Measurements from ENCODE around the gene RIF1. TPM values are rescaled to one million over a fixed set of nuclear protein-coding genes. Genes with fewer than 3 reads are reported as not detected.

The RIF1 gene
- total and polyA plus RNA-seq, 4 donors: 4.3 to 78.3 (median 16.3) TPM

DNA sequence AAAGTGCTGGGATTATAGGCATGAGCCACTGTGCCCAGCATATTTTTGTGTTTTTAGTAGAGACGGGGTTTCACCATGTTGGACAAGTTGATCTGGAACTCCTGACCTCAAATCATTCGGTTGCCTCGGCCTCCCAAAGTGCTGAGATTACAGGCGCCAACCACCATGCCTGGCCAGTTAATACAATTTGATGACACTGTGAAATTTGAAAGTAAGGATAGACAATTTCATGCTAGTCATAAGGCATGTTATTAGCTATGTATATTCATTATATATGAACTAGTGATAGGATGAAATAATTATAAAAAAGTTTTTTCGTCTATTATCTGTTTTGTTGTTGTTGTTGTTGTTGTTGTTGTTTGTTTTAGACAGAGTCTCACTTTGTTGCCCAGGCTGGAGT is 8.6 kb upstream of the RIF1 start:
- Histone ChIP-seq H3K4me1 (ENCODE audit: control insufficient read depth in 5 of 5, insufficient read depth in 5 of 5, low read length in 5 of 5) (no peaks in the 10 kb centered on the region), H3K9me3 (ENCODE audit: control insufficient read depth in 4 of 4, insufficient read depth in 3 of 4, low read length in 3 of 4) (no peaks in the 10 kb centered on the region), H3K27me3 (ENCODE audit: control insufficient read depth in 3 of 3, insufficient read depth in 3 of 3, low read length in 2 of 3) (no peaks in the 10 kb centered on the region), H3K27ac (ENCODE audit: low read depth in 1 of 2, low read length in 1 of 2) (no peak overlapping the region), H3K4me3 (no peak overlapping the region), H3K36me3 (ENCODE audit: control insufficient read depth in 4 of 4, insufficient read depth in 4 of 4, low read length in 4 of 4) (no peaks in the 10 kb centered on the region), H3K9ac (ENCODE audit: insufficient read depth in 1 of 2, low read length in 2 of 2) (no peak overlapping the region)
- no peak for ATAC-seq (ENCODE audit: insufficient read depth, low FRiP score)
- no peak for DNase-seq
- WGBS, 2 donors: 95 to 98% methylated on average over 5 of the region's 5 CpGs
- TF ChIP-seq, protein P1, sequence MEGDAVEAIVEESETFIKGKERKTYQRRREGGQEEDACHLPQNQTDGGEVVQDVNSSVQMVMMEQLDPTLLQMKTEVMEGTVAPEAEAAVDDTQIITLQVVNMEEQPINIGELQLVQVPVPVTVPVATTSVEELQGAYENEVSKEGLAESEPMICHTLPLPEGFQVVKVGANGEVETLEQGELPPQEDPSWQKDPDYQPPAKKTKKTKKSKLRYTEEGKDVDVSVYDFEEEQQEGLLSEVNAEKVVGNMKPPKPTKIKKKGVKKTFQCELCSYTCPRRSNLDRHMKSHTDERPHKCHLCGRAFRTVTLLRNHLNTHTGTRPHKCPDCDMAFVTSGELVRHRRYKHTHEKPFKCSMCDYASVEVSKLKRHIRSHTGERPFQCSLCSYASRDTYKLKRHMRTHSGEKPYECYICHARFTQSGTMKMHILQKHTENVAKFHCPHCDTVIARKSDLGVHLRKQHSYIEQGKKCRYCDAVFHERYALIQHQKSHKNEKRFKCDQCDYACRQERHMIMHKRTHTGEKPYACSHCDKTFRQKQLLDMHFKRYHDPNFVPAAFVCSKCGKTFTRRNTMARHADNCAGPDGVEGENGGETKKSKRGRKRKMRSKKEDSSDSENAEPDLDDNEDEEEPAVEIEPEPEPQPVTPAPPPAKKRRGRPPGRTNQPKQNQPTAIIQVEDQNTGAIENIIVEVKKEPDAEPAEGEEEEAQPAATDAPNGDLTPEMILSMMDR (IDR thresholded peaks at IDR 0.05; ENCODE audit: control extremely low read depth, extremely low read depth): no peak

DNA sequence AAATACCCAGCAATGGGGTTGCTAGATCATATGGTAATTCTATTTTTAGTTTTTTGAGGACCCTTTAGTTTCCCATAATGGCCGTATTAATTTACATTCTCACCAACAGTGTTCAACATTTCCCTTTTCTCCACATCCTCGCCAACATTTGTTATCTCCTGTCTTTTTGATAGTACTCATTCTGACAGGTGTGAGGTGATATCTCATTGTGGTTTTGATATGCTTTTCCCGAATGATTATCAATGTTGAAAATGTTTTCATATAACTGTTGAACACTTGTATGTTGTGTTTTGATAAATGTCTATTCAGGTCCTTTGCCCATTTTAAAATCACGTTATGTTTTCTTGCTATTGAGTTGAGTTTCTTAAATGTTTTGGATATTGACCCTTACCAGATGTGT is 5.8 kb upstream of the RIF1 start:
- no peaks in the 10 kb centered on the region for H3K4me1 ChIP-seq (ENCODE audit: control insufficient read depth in 5 of 5, insufficient read depth in 5 of 5, low read length in 5 of 5)
- DNase-seq: no peak
- WGBS, 2 donors: 69 to 85% methylated on average over 4 of the region's 4 CpGs
- no peaks in the 10 kb centered on the region for H3K36me3 ChIP-seq (ENCODE audit: control insufficient read depth in 4 of 4, insufficient read depth in 4 of 4, low read length in 4 of 4)
- TF ChIP-seq, protein P1 (IDR thresholded peaks at IDR 0.05; ENCODE audit: control extremely low read depth, extremely low read depth): no peak
- no peak overlapping the region for H3K27ac ChIP-seq (ENCODE audit: low read depth in 1 of 2, low read length in 1 of 2)
- H3K9me3 ChIP-seq (ENCODE audit: control insufficient read depth in 4 of 4, insufficient read depth in 3 of 4, low read length in 3 of 4): no peaks in the 10 kb centered on the region
- no peak for ATAC-seq (ENCODE audit: insufficient read depth, low FRiP score)
- no peak overlapping the region for H3K9ac ChIP-seq (ENCODE audit: insufficient read depth in 1 of 2, low read length in 2 of 2)
- H3K4me3 ChIP-seq: no peak overlapping the region
- H3K27me3 ChIP-seq (ENCODE audit: control insufficient read depth in 3 of 3, insufficient read depth in 3 of 3, low read length in 2 of 3): no peaks in the 10 kb centered on the region

DNA sequence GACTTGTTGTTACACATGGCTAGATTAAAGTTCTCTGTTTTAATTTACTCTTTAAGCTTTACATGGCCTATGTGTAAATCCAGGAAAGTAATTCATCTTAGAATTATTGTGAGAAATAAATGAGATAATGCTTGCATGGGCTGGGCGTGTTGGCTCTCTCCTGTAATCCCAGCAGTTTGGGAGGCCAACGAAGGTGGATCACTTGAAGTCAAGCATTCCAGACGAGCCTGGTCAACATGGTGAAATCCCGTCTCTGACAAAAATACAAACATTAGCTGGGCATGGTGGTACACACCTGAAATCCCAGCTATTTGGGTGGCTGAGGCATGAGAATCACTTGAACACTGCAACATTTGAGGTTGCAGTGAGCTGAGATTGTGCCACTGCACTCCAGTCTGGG is 4.3 kb upstream of the RIF1 start:
- Histone ChIP-seq H3K9me3 (ENCODE audit: control insufficient read depth in 4 of 4, insufficient read depth in 3 of 4, low read length in 3 of 4) (no peaks in the 10 kb centered on the region), H3K4me3 (no peak overlapping the region), H3K27me3 (ENCODE audit: control insufficient read depth in 3 of 3, insufficient read depth in 3 of 3, low read length in 2 of 3) (no peaks in the 10 kb centered on the region), H3K4me1 (ENCODE audit: control insufficient read depth in 5 of 5, insufficient read depth in 5 of 5, low read length in 5 of 5) (no peaks in the 10 kb centered on the region), H3K36me3 (ENCODE audit: control insufficient read depth in 4 of 4, insufficient read depth in 4 of 4, low read length in 4 of 4) (no peaks in the 10 kb centered on the region), H3K9ac (ENCODE audit: insufficient read depth in 1 of 2, low read length in 2 of 2) (no peak overlapping the region), H3K27ac (ENCODE audit: low read depth in 1 of 2, low read length in 1 of 2) (no peak overlapping the region)
- ATAC-seq (ENCODE audit: insufficient read depth, low FRiP score): no peak
- TF ChIP-seq, protein P1 (IDR thresholded peaks at IDR 0.05; ENCODE audit: control extremely low read depth, extremely low read depth): no peak
- DNase-seq: no peak
- WGBS, 2 donors: 78 to 85% methylated on average over 4 of the region's 4 CpGs

DNA sequence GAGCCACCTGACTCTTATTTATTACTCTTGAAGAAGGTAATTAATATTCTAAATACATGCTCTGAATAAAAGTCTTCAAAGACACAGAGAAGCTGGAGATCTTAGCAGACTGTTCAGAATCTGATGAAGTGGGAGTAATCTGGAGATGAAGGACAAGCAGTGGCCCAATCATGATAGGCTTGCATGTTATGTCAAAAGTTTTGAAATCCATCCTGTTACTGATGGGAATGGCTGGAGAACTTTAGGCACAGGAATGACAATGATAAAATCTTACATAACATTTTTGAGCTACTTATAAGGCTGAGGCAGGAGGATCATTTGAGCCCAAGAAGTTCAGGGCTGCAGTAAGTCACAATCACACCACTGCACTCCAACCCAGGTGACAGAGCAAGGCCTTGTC is 2.4 kb upstream of the RIF1 start:
- H3K9ac ChIP-seq (ENCODE audit: insufficient read depth in 1 of 2, low read length in 2 of 2): no peak overlapping the region
- ATAC-seq (ENCODE audit: insufficient read depth, low FRiP score) (no peak), DNase-seq (no peak)
- H3K9me3 ChIP-seq (ENCODE audit: control insufficient read depth in 4 of 4, insufficient read depth in 3 of 4, low read length in 3 of 4): no peaks in the 10 kb centered on the region
- H3K36me3 ChIP-seq (ENCODE audit: control insufficient read depth in 4 of 4, insufficient read depth in 4 of 4, low read length in 4 of 4): peaks cover 0 to 1% (median under 1%) of the 10 kb centered on the region in 4 donors
- H3K27me3 ChIP-seq (ENCODE audit: control insufficient read depth in 3 of 3, insufficient read depth in 3 of 3, low read length in 2 of 3): no peaks in the 10 kb centered on the region
- H3K27ac ChIP-seq (ENCODE audit: low read depth in 1 of 2, low read length in 1 of 2): no peak overlapping the region
- TF ChIP-seq, protein P1 (IDR thresholded peaks at IDR 0.05; ENCODE audit: control extremely low read depth, extremely low read depth): no peak
- no peak overlapping the region for H3K4me3 ChIP-seq
- peaks cover 0 to 12% (median 0%) of the 10 kb centered on the region in 5 donors for H3K4me1 ChIP-seq (ENCODE audit: control insufficient read depth in 5 of 5, insufficient read depth in 5 of 5, low read length in 5 of 5)

Measured in lung (tissue), 12 donors.